Caco-2 (cell line): ENCODE data around the gene DTYMK. TPM values are rescaled to one million over a fixed set of nuclear protein-coding genes. Genes with fewer than 3 reads are reported as not detected.
"Not testable (repeated sequence)": the region's sequence is repeated elsewhere in the genome, so short reads cannot be mapped to it uniquely, and the experiment has no call there.

Source experiments
- BruUV-seq: library from RNA; stranded (reverse); fragments of 400-500 nt; replicated peaks from 2 replicates; lab custom pipeline; 2021; lab: Mats Ljungman, UMichigan
- CTCF ChIA-PET: fragments of 300-600 bp; sonication (Branson Sonifier 250); formaldehyde crosslinking; loops from one replicate; lab custom pipeline; 2022; ENCODE audit warnings: antibody characterized with exemption; lab: Charles Lee
- POLR2A ChIA-PET: fragments of 300-600 bp; sonication (Branson Sonifier 250); formaldehyde crosslinking; loops from one replicate; lab custom pipeline; 2022; ENCODE audit warnings: antibody characterized with exemption; lab: Charles Lee
- DNase-seq, 2 experiments: peaks; one replicate each; pipeline versions ENCODE4 v3.0.0 to v3.0.0-alpha.2; 2020 to 2022
- H3K27me3 ChIP-seq: replicated peaks from 2 replicates; pipeline ENCODE4 v1.6.0; 2011; ENCODE audit warnings: low read length; ENCODE audit not compliant: control insufficient read depth, insufficient read depth
- H3K36me3 ChIP-seq: 2 replicates; pipeline ENCODE4 v1.5.1; 2011; ENCODE audit warnings: low read length; ENCODE audit not compliant: control insufficient read depth, insufficient read depth
- H3K4me1 ChIP-seq: fragments of 250-450 bp; sonication (Bioruptor Pico); 2 replicates; pipeline ENCODE4 v1.5.1; 2020; ENCODE audit warnings: mild to moderate bottlenecking
- H3K4me3 ChIP-seq: 2 replicates; pipeline ENCODE4 v1.5.1; 2011; ENCODE audit warnings: low read depth, mild to moderate bottlenecking, control low read depth, low read length
- H3K9me3 ChIP-seq: fragments of 250-450 bp; sonication (Bioruptor Pico); 2 replicates; pipeline ENCODE4 v1.5.1; 2020; ENCODE audit warnings: mild to moderate bottlenecking, moderate library complexity
- H3K27ac Mint-ChIP-seq: one replicate; pipeline ENCODE4 v1.8.0; 2022; ENCODE audit warnings: mixed read lengths; ENCODE audit not compliant: unreplicated experiment
- H3K27me3 Mint-ChIP-seq: one replicate; pipeline ENCODE4 v1.8.0; 2022; ENCODE audit warnings: mixed read lengths; ENCODE audit not compliant: insufficient read depth, unreplicated experiment
- H3K36me3 Mint-ChIP-seq: one replicate; pipeline ENCODE4 v1.8.0; 2022; ENCODE audit warnings: mild to moderate bottlenecking, mixed read lengths; ENCODE audit not compliant: insufficient read depth, unreplicated experiment
- H3K4me1 Mint-ChIP-seq: one replicate; pipeline ENCODE4 v1.8.0; 2022; ENCODE audit warnings: low read depth, mixed read lengths; ENCODE audit not compliant: unreplicated experiment
- H3K4me3 Mint-ChIP-seq: one replicate; pipeline ENCODE4 v1.8.0; 2022; ENCODE audit warnings: mild to moderate bottlenecking, moderate library complexity, mixed read lengths; ENCODE audit not compliant: unreplicated experiment
- H3K9me3 Mint-ChIP-seq: one replicate; pipeline ENCODE4 v1.8.0; 2022; ENCODE audit warnings: mixed read lengths; ENCODE audit not compliant: unreplicated experiment
- intact Hi-C: fragments of 100-400 bp; cut with micrococcal nuclease; formaldehyde crosslinking; loops from one replicate; pipeline ENCODE4 v1.10.0; 2022; ENCODE audit not compliant: unreplicated experiment
- total RNA-seq: library from RNA; stranded (reverse); gene quantifications from 2 replicates; pipeline ENCODE4 v1.2.3, GENCODE V29; 2022
- TF ChIP-seq, protein P1 (sequence below), 2 experiments: fragments of 200-600 bp in 1 of 2; IDR thresholded peaks; 1 replicate in 1 of 2; 2 replicates in 1 of 2; pipeline versions ENCODE4 v1.5.1 to v1.8.0; 2011 to 2022; ENCODE audit warnings: antibody characterized with exemption in 1 of 2, control low read depth in 1 of 2, inconsistent platforms in 1 of 2, low read depth in 1 of 2, low read length in 1 of 2, mild to moderate bottlenecking in 1 of 2, moderate library complexity in 1 of 2; ENCODE audit not compliant: insufficient read depth in 1 of 2, severe bottlenecking in 1 of 2, unreplicated experiment in 1 of 2

The DTYMK gene
- total RNA-seq, 1 experiment from 2014 or later: 68.4 TPM

DNA sequence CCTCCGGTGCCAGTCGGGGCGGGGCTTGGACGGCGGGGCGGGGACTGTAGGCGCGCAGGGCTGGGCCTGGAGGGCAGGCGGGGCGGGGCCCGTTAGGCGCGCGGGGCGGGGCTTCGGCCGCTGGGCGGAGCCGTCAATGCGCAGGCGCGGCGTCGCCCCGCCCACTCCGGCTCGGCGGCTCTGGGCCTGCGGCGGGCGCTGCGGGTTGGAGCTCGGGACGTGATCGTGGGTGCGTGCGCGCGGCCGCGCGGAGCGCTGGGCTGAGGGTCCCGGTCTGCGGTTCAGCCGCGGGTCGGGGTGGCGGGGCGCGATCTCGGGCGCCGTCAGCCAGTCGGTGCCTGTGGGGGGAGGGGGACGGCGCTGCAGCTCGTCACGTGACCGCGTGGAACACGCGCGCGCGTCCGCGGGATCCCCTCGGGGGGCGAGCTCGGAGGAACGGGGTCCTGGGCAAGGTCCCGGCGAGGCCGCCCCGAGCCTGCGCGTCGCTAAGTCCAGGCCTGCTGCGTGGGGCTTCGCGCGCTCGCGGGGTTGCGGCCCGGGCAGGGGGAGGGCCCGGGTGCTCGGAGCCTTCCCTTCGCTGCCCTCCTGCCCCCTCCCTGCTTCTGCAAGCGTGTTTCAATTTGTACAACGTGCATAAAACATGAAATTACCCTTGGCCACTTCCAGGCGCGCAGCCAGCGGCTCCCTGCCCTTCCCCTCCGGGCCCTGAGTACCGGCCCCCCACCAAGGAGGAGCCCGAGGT is 48.0 kb upstream of the DTYMK start, which contains the start of gene D2HGDH:
Gene D2HGDH (plus strand): TSS at position 164 of the 742 bp plus-strand sequence. CDS start 595 bp downstream, outside the sequence.
- Histone ChIP-seq H3K4me3 (peak within 1 kb of the TSS; percentile 87), H3K36me3 (no peaks in the 10 kb centered on the region), H3K9me3 (no peaks in the 10 kb centered on the region), H3K27me3 (no peaks in the 10 kb centered on the region), H3K4me1 (peaks cover 9% of the 10 kb centered on the region; the same call in 1 of the 2 replicates)
- no peaks in the 10 kb centered on the region for H3K27me3 Mint-ChIP-seq
- no peaks in the 10 kb centered on the region for H3K9me3 Mint-ChIP-seq
- POLR2A ChIA-PET: interaction anchor here (0.6 to 1.1 kb wide), 2 partner anchors 33 to 48 kb away, joined by 4 to 7 read pairs; partner anchors contain the start of genes DTYMK and ING5
- BruUV-seq: TSS peak; percentile 47
- CTCF ChIA-PET: no interaction called here
- TF ChIP-seq, protein P1, sequence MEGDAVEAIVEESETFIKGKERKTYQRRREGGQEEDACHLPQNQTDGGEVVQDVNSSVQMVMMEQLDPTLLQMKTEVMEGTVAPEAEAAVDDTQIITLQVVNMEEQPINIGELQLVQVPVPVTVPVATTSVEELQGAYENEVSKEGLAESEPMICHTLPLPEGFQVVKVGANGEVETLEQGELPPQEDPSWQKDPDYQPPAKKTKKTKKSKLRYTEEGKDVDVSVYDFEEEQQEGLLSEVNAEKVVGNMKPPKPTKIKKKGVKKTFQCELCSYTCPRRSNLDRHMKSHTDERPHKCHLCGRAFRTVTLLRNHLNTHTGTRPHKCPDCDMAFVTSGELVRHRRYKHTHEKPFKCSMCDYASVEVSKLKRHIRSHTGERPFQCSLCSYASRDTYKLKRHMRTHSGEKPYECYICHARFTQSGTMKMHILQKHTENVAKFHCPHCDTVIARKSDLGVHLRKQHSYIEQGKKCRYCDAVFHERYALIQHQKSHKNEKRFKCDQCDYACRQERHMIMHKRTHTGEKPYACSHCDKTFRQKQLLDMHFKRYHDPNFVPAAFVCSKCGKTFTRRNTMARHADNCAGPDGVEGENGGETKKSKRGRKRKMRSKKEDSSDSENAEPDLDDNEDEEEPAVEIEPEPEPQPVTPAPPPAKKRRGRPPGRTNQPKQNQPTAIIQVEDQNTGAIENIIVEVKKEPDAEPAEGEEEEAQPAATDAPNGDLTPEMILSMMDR (IDR thresholded peaks at IDR 0.05; ENCODE audit: insufficient read depth in 1 of 2, low read depth in 1 of 2, low read length in 1 of 2, severe bottlenecking in 1 of 2, unreplicated experiment in 1 of 2): no peak
- DNase-seq: peak; percentile 86 to 91
- intact Hi-C loops: loop anchor here (1.0 kb wide), 1 partner anchor 32 kb away; the partner anchor contains the start of gene ING5
- H3K4me3 Mint-ChIP-seq: peak within 1 kb of the TSS; percentile 69
- no peak within 1 kb of the TSS for H3K27ac Mint-ChIP-seq
- no peaks in the 10 kb centered on the region for H3K4me1 Mint-ChIP-seq
- peaks cover 6% of the 10 kb centered on the region for H3K36me3 Mint-ChIP-seq

- intact Hi-C loops: loop anchor here (1.0 kb wide), 1 partner anchor 32 kb away; the partner anchor contains the start of gene ING5
- no peak for DNase-seq
- TF ChIP-seq, protein P1 (IDR thresholded peaks at IDR 0.05; ENCODE audit: insufficient read depth in 1 of 2, low read depth in 1 of 2, low read length in 1 of 2, severe bottlenecking in 1 of 2, unreplicated experiment in 1 of 2): no peak
- ChIA-PET POLR2A (interaction anchor here (1.1 kb wide), 1 partner anchor 32 kb away, joined by 4 read pairs; the partner anchor contains the start of gene ING5), CTCF (interaction anchor here (0.8 kb wide), 1 partner anchor 217 kb away, joined by 3 read pairs; no protein-coding TSS in a partner anchor)
- no peaks in the 10 kb centered on the region for H3K9me3 Mint-ChIP-seq
- no peaks in the 10 kb centered on the region for H3K4me1 Mint-ChIP-seq
- no peaks in the 10 kb centered on the region for H3K36me3 ChIP-seq
- no peaks in the 10 kb centered on the region for H3K27me3 ChIP-seq
- no peaks in the 10 kb centered on the region for H3K27me3 Mint-ChIP-seq
- no peaks in the 10 kb centered on the region for H3K9me3 ChIP-seq
- peaks cover 6% of the 10 kb centered on the region for H3K36me3 Mint-ChIP-seq
- peaks cover 9% of the 10 kb centered on the region; the same call in 1 of the 2 replicates for H3K4me1 ChIP-seq
- no peak overlapping the region for H3K27ac Mint-ChIP-seq
- peak overlapping the region; percentile 69 for H3K4me3 Mint-ChIP-seq
- H3K4me3 ChIP-seq: peak overlapping the region; percentile 41
- no TSS peak for BruUV-seq
Measured at GRCh38 chr2:241734208-241734466, 47.5 kb upstream of the DTYMK start.

DNA sequence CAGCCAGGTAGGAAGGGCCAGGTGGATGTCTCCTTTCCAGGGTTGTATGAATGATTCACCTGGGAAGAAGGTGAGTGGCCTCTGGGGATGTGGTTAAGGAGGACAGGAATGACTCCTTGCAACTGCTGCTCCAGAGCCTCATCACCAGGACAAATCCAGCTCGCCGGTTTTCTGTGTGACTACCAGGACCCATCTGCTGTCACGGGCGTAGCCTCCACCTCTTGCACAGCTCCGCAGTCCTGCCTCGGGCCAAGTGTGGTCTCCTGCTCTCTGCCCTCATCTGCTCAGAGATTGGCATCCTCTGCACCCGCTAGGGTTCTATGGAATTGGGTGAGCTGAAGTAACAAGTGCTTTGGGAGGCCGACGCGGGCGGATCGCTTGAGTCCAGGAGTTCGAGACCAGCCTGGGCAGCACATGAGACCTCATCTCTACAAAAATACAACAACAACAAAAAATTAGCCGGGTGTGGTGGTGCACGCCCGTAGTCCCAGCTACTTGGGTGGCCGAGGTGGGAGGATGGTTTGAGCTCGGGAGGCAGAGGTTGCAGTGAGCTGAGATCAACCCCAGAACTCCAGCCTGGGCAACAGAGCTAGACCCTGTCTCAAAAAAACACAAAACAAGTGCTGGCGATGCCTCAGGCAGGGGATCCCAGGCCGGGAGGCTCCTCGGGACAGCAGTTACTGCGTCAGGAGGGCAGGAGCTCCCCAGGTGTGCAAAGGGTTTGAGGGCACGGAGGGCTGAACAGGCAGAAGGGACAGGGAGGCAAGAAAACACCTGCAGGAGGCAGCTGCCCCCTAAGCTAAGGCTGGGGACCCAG is 47.0 kb upstream of the DTYMK start:
- no peaks in the 10 kb centered on the region for H3K27me3 ChIP-seq
- no peaks in the 10 kb centered on the region for H3K9me3 ChIP-seq
- Mint-ChIP-seq H3K36me3 (peaks cover 2% of the 10 kb centered on the region), H3K27ac (no peak overlapping the region), H3K9me3 (no peaks in the 10 kb centered on the region), H3K27me3 (no peaks in the 10 kb centered on the region), H3K4me3 (peak overlapping the region; percentile 69), H3K4me1 (no peaks in the 10 kb centered on the region)
- ChIA-PET POLR2A (no interaction called here), CTCF (interaction anchor here (0.8 kb wide), 1 partner anchor 217 kb away, joined by 3 read pairs; no protein-coding TSS in a partner anchor)
- intact Hi-C loops: loop anchor here (1.0 kb wide), 1 partner anchor 31 kb away; the partner anchor contains the start of gene ING5
- BruUV-seq: no TSS peak
- peak overlapping the region; percentile 41 for H3K4me3 ChIP-seq
- H3K4me1 ChIP-seq: peaks cover 9% of the 10 kb centered on the region; the same call in 1 of the 2 replicates
- H3K36me3 ChIP-seq: no peaks in the 10 kb centered on the region
- TF ChIP-seq, protein P1 (IDR thresholded peaks at IDR 0.05; ENCODE audit: insufficient read depth in 1 of 2, low read depth in 1 of 2, low read length in 1 of 2, severe bottlenecking in 1 of 2, unreplicated experiment in 1 of 2): no peak
- DNase-seq: no peak

DNA sequence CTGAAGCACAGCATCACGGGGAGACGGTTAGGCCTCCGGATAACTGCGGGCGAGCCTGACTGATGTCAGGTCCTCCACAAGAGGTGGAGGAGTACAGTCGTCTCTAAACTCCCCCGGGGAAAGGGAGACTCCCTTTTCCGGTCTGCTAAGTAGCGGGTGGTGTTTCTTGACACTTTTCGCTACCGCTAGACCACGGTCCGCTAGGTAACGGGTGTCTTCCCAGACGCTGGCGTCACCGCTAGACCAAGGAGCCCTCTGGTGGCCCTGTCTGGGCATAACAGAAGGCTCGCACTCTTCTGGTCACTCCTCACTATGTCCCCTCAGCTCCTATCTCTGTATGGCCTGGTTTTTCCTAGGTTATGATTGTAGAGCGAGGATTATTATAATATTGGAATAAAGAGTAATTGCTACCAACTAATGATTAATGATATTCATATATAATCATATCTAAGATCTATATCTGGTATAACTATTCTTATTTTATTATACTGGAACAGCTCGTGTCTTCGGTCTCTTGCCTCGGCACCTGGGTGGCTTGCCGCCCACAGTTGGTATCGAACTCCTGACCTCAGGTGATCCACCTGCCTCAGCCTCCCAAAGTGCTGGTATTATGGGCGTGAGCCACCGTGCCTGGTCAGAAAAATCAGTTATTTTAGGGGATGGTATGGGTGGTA is 46.0 kb upstream of the DTYMK start:
- not testable (repeated sequence) for H3K4me3 Mint-ChIP-seq
- peak; percentile 57 to 61 for DNase-seq

More for the DNA sequence above, 46.0 kb upstream of the DTYMK start:
- CTCF ChIA-PET, H3K4me3 ChIP-seq, H3K36me3 Mint-ChIP-seq, H3K36me3 ChIP-seq, H3K27ac Mint-ChIP-seq, H3K9me3 ChIP-seq, H3K27me3 ChIP-seq, H3K4me1 ChIP-seq, H3K9me3 Mint-ChIP-seq, POLR2A ChIA-PET, BruUV-seq, H3K27me3 Mint-ChIP-seq, H3K4me1 Mint-ChIP-seq, intact Hi-C loops: not testable (repeated sequence)
